Ovary (tissue), 3 donors: ENCODE results near the gene ELAVL1.

Source experiments
- EP300 ChIP-seq: sonication (generic); formaldehyde crosslinking; IDR thresholded peaks from one replicate; pipeline ENCODE4 v1.6.1; 2017; ENCODE audit warnings: antibody characterized with exemption
- POLR2A ChIP-seq: fragments of 450-650 bp; IDR thresholded peaks from one replicate; pipeline ENCODE4 v1.6.1; 2017; ENCODE audit warnings: antibody characterized with exemption, mild to moderate bottlenecking, moderate library complexity
- TF ChIP-seq, protein P1 (sequence below), 3 donors: fragments of 450-650 bp in 2 of 3; fragments of 200-600 bp in 1 of 3; IDR thresholded peaks; one replicate each; pipeline versions ENCODE4 v1.5.1 to v1.8.0; 2016 to 2022; ENCODE audit warnings: antibody characterized with exemption in 3 of 3, mild to moderate bottlenecking in 1 of 3
- donor health status: DM: no; HTN: no; CAD: no.

DNA sequence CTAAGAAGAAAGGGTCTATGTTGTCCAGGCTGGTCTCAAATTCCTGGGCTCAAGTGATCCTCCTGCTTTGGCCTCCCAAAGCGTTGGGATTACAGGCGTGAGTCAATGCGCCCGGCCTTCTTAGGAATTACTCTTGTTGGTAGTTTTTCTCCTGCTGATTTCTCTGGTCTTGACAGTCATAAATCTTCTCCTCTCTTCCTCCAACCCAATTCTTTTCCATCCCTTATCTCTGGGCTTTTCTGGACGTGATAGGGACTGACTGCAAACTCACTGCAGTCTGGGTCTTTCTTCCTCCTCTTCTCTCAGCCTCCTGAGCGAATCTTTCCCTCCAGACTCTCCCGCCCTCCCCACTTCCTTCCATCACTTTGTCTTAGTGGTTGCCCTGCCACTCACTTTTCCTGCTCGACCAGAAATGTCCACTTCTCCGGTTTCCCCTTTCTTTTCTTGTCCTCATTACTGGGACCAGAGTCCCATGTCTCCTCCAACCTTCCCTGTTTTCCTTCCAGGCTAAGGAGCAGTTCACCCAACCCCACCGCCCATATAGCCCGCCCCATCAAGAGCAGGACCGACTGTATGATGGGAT lies 40.1 kb downstream of the ELAVL1 start:
- TF ChIP-seq, protein P1, sequence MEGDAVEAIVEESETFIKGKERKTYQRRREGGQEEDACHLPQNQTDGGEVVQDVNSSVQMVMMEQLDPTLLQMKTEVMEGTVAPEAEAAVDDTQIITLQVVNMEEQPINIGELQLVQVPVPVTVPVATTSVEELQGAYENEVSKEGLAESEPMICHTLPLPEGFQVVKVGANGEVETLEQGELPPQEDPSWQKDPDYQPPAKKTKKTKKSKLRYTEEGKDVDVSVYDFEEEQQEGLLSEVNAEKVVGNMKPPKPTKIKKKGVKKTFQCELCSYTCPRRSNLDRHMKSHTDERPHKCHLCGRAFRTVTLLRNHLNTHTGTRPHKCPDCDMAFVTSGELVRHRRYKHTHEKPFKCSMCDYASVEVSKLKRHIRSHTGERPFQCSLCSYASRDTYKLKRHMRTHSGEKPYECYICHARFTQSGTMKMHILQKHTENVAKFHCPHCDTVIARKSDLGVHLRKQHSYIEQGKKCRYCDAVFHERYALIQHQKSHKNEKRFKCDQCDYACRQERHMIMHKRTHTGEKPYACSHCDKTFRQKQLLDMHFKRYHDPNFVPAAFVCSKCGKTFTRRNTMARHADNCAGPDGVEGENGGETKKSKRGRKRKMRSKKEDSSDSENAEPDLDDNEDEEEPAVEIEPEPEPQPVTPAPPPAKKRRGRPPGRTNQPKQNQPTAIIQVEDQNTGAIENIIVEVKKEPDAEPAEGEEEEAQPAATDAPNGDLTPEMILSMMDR (IDR thresholded peaks at IDR 0.05): no peak
- TF ChIP-seq POLR2A (no peak), EP300 (no peak)
